Mesothelial cell of epicardium (in vitro differentiated cells): ENCODE results near the gene ULBP2. TPM values are rescaled to one million over a fixed set of nuclear protein-coding genes. Genes with fewer than 3 reads are reported as not detected.

Experiments
- DNase-seq, 2 experiments: peaks; one replicate each; pipeline ENCODE4 v3.0.0; 2021; ENCODE audit warnings: low spot score in 2 of 2; ENCODE audit not compliant: unreplicated experiment in 2 of 2
- H3K27ac Mint-ChIP-seq: 2 replicates; pipeline ENCODE4 v1.8.0; 2021; ENCODE audit warnings: mixed read lengths
- H3K27me3 Mint-ChIP-seq: 2 replicates; pipeline ENCODE4 v1.8.0; 2021; ENCODE audit warnings: low read depth, mixed read lengths
- H3K36me3 Mint-ChIP-seq: 2 replicates; pipeline ENCODE4 v1.8.0; 2021; ENCODE audit warnings: mixed read lengths
- H3K4me1 Mint-ChIP-seq: 2 replicates; pipeline ENCODE4 v1.8.0; 2021; ENCODE audit warnings: mixed read lengths
- H3K4me3 Mint-ChIP-seq: 2 replicates; pipeline ENCODE4 v1.8.0; 2021; ENCODE audit warnings: mild to moderate bottlenecking, moderate library complexity, mixed read lengths
- H3K9me3 Mint-ChIP-seq: 2 replicates; pipeline ENCODE4 v1.8.0; 2021; ENCODE audit warnings: mixed read lengths
- total RNA-seq: library from RNA; stranded (reverse); gene quantifications from 3 replicates; pipeline ENCODE4 v1.2.1, GENCODE V29; 2021
- TF ChIP-seq, protein P1 (sequence below): fragments of 200-600 bp; sonication (generic); IDR thresholded peaks from one replicate; pipeline ENCODE4 v1.5.0; 2021; ENCODE audit warnings: antibody characterized with exemption; ENCODE audit not compliant: unreplicated experiment

ULBP2 gene
- total RNA-seq, 1 donor from 2014 or later, result 0.42 TPM

GRCh38 chr6:149901444-149902140, 40.2 kb upstream of the ULBP2 start:
- Mint-ChIP-seq H3K36me3 (no peaks in the 10 kb centered on the region), H3K9me3 (no peaks in the 10 kb centered on the region), H3K4me3 (no peak overlapping the region), H3K4me1 (no peaks in the 10 kb centered on the region), H3K27me3 (peaks cover 74% of the 10 kb centered on the region), H3K27ac (no peak overlapping the region)
- no peak for DNase-seq
- TF ChIP-seq, protein P1, sequence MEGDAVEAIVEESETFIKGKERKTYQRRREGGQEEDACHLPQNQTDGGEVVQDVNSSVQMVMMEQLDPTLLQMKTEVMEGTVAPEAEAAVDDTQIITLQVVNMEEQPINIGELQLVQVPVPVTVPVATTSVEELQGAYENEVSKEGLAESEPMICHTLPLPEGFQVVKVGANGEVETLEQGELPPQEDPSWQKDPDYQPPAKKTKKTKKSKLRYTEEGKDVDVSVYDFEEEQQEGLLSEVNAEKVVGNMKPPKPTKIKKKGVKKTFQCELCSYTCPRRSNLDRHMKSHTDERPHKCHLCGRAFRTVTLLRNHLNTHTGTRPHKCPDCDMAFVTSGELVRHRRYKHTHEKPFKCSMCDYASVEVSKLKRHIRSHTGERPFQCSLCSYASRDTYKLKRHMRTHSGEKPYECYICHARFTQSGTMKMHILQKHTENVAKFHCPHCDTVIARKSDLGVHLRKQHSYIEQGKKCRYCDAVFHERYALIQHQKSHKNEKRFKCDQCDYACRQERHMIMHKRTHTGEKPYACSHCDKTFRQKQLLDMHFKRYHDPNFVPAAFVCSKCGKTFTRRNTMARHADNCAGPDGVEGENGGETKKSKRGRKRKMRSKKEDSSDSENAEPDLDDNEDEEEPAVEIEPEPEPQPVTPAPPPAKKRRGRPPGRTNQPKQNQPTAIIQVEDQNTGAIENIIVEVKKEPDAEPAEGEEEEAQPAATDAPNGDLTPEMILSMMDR, result no peak

DNA sequence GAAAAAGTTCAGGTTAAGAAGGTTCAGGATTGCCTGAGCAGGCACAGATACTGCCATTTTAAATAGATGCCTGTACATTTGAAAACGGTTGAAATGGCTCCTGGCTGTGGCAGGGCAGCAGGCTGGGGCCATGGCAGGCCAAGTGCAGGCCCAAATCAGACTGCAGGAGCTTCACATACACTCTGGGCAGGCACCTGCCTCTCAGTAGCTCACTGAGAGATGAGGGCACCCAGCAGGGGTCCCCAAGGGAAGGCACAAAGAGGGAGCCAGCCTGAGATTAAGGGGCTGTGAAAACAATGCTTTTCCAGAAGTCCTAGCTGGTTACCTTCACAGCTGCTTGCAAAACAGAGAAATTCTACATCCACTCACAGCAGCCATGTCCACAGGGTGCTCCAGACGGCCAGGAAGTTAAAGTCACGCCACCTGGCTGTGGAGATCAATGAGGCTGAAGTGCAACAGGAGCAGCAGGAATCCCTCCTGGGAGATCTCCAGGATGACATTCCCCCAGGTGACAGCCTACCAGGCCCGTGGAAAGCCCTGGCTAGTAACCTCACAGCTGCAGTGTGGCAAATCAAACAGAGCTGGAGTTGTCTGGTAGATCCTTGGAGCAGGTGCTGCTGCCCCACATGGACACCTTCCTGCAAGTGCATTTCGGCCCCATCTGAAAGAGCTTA, 37.7 kb upstream of the ULBP2 start:
- Mint-ChIP-seq H3K4me1 (no peaks in the 10 kb centered on the region), H3K27me3 (peaks cover 64% of the 10 kb centered on the region), H3K27ac (no peak overlapping the region), H3K9me3 (peaks cover 17% of the 10 kb centered on the region), H3K36me3 (no peaks in the 10 kb centered on the region), H3K4me3 (no peak overlapping the region)
- TF ChIP-seq, protein P1, result no peak
- DNase-seq, result no peak

- Mint-ChIP-seq H3K27me3 (peaks cover 58% of the 10 kb centered on the region), H3K4me1 (no peaks in the 10 kb centered on the region), H3K27ac (no peak overlapping the region), H3K9me3 (peaks cover 21% of the 10 kb centered on the region), H3K4me3 (no peak overlapping the region), H3K36me3 (no peaks in the 10 kb centered on the region)
- DNase-seq, result no peak
- TF ChIP-seq, protein P1, result no peak
Measured at GRCh38 chr6:149904661-149905370, 37.0 kb upstream of the ULBP2 start.

DNA sequence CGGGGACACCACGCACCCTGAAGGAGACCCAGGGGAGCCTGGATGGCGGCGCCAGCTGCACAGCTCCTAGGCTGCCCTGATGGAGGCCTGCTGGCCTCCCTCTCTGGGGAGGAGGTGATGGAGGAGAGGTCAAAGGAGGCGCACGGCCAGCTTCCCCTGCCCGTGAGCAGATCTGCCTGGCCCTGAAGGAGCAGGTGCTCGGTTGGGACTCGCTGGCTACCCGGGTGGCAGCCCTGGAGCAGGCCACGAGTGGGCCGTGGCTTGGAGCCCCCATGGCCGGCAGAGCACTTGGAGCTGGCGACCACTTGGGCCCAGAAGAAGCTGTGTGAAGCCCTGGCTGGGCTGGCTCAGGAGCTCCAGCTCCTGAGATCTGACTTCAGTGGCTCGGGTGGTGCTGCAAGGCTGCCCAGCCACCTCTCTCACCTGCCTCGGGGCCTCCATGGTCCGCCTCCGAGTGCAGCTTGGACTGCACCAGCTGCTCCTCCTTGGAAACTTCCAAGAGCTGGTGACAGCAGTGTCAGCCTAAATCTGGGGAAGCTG, 36.4 kb upstream of the ULBP2 start:
- DNase-seq, result no peak
- peaks cover 55% of the 10 kb centered on the region for H3K27me3 Mint-ChIP-seq

DNA sequence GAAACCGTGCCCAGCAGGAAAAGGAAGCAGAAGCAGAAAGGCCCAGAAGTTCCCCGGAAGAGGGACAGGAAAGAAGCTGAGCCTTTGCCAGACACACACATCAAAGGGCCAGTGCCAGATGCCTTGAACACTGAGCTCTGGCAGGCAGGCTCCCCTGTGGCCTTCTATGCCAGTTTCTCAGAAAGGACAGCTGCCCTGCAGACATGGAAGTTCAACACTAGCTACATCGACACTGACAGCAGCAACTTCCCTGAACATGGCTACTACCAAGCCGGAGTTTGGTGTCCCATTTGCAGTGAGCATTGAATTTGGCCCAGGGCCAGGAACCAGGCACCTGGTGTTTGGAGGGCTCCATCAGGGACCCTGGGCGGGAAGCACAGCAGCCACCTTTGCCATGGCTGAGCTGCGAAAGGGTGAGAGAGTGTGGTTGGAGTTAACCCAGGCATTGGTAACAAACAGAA, 35.9 kb upstream of the ULBP2 start:
- Mint-ChIP-seq H3K4me1 (no peaks in the 10 kb centered on the region), H3K27ac (no peak overlapping the region)
- DNase-seq, result no peak

More for the DNA sequence above, 36.4 kb upstream of the ULBP2 start:
- Mint-ChIP-seq H3K9me3 (peaks cover 21% of the 10 kb centered on the region), H3K27ac (no peak overlapping the region), H3K4me1 (no peaks in the 10 kb centered on the region), H3K36me3 (no peaks in the 10 kb centered on the region), H3K4me3 (no peak overlapping the region)
- TF ChIP-seq, protein P1, result no peak

More for the DNA sequence above, 35.9 kb upstream of the ULBP2 start:
- H3K4me3 Mint-ChIP-seq, result no peak overlapping the region
- H3K27me3 Mint-ChIP-seq, result peaks cover 56% of the 10 kb centered on the region
- TF ChIP-seq, protein P1, result no peak
- peaks cover 21% of the 10 kb centered on the region for H3K9me3 Mint-ChIP-seq
- no peaks in the 10 kb centered on the region for H3K36me3 Mint-ChIP-seq
